ENCODE data around the gene PTPN18.
"Not testable (repeated sequence)": the region's sequence is repeated elsewhere in the genome, so short reads cannot be mapped to it uniquely, and the experiment has no call there.

PTPN18 gene

GRCh38 chr2:130327703-130328527, 27.9 kb upstream of the PTPN18 start:
- Histone ChIP-seq H3K27ac (no peak overlapping the region), H3K4me3 (no peak overlapping the region)
- TF ChIP-seq Cebpa-rat (IDR thresholded peaks at IDR 0.05) = no peak

DNA sequence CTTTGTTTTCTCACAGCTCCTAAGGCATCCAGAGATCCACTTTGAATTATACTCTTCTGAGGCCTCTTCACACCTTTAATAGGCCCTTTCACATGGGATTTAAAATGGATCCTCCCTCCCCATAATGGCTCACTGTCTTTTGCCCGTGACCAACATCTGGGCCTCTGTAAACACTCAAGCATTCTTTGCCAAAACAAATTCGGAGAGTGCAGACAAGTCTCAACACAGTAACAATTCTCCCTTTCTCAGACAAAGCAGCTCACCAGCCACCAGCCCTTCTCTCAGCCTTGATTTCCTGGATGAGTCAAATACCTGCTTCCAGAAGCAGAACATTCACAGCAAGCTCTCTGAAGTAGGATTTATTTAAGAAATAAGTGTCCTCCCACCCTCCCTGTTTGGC, 27.1 kb upstream of the PTPN18 start:
- H3K4me2 ChIP-seq = no peak overlapping the region
- no peak for TF ChIP-seq Cebpa-rat (IDR thresholded peaks at IDR 0.05)
- H3K4me3 ChIP-seq = no peak overlapping the region
- H3K9ac ChIP-seq = no peak overlapping the region
- H3K36me3 ChIP-seq = no peaks in the 10 kb centered on the region
- no peaks in the 10 kb centered on the region; a peak in 1 of 22 replicates for H4K20me1 ChIP-seq
- H3K27me3 ChIP-seq = no peaks in the 10 kb centered on the region
- no peaks in the 10 kb centered on the region for H3K9me3 ChIP-seq (replicated peaks in 1 of 11)
- peaks cover 0 to 3% (median 0%) of the 10 kb centered on the region in 10 experiments; a peak in 1 of 20 replicates for H3K4me1 ChIP-seq
- no peak overlapping the region for H3K27ac ChIP-seq

More at GRCh38 chr2:130327703-130328527, 27.9 kb upstream of the PTPN18 start:
- Histone ChIP-seq H3K9ac (no peak overlapping the region), H3K9me3 (replicated peaks in 1 of 11) (no peaks in the 10 kb centered on the region), H3K4me2 (no peak overlapping the region), H3K27me3 (no peaks in the 10 kb centered on the region), H4K20me1 (no peaks in the 10 kb centered on the region), H3K36me3 (no peaks in the 10 kb centered on the region), H3K4me1 (peaks cover 0 to 3% (median 0%) of the 10 kb centered on the region in 10 experiments; a peak in 1 of 20 replicates)

- H3K27ac ChIP-seq = no peak overlapping the region
- no peak overlapping the region for H3K4me3 ChIP-seq
- peaks cover 0 to 8% (median 7%) of the 10 kb centered on the region in 11 experiments; a peak in 10 of 22 replicates for H3K9me3 ChIP-seq (replicated peaks in 1 of 11)
- TF ChIP-seq Cebpa-rat (IDR thresholded peaks at IDR 0.05) = no peak
- peaks cover 0 to under 1% (median 0%) of the 10 kb centered on the region in 11 experiments; a peak in 2 of 22 replicates for H3K36me3 ChIP-seq
- H3K27me3 ChIP-seq = no peaks in the 10 kb centered on the region
- H3K9ac ChIP-seq = no peak overlapping the region
- peaks cover 0 to 16% (median 4%) of the 10 kb centered on the region in 10 experiments; a peak in 11 of 20 replicates for H3K4me1 ChIP-seq
- H4K20me1 ChIP-seq = no peaks in the 10 kb centered on the region; a peak in 1 of 22 replicates
- peak overlapping the region in 2 of 11 experiments; percentile 15 to 29; a peak in 4 of 22 replicates for H3K4me2 ChIP-seq
Measured at GRCh38 chr2:130332271-130333073, 23.4 kb upstream of the PTPN18 start.

DNA sequence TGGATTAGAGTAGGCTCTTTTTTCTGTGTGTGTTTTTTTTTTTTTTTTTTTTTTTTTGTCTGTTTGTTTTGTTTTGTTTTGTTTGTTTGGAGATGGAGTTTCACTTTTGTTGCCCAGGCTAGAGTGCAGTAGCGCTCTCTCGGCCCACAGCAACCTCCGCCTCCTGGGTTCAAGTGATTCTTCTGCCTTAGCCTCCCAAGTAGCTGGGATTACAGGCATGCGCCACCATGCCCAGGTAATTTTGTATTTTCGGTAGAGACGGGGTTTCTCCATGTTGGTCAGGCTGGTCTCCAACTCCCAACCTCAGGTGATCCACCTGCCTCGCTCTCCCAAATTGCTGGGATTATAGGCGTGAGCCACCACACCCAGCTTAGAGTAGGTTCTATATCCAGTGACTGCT, 22.6 kb upstream of the PTPN18 start:
- H3K9me3 ChIP-seq (replicated peaks in 1 of 11); H3K9ac ChIP-seq; H3K27ac ChIP-seq; H4K20me1 ChIP-seq; H3K4me2 ChIP-seq; H3K36me3 ChIP-seq; H3K27me3 ChIP-seq; H3K4me3 ChIP-seq: not testable (repeated sequence)
- H3K4me1 ChIP-seq = peaks cover 0 to 24% (median 8%) of the 10 kb centered on the region in 10 experiments; a peak in 11 of 20 replicates

GRCh38 chr2:130334026-130334425, 21.8 kb upstream of the PTPN18 start:
- Histone ChIP-seq H3K27ac (no peak overlapping the region), H3K9ac (no peak overlapping the region), H3K9me3 (replicated peaks in 1 of 11) (peaks cover 0 to 8% (median 7%) of the 10 kb centered on the region in 11 experiments; a peak in 10 of 22 replicates), H3K27me3 (no peaks in the 10 kb centered on the region), H3K4me2 (no peak overlapping the region), H3K36me3 (peaks cover 7 to 16% (median 13%) of the 10 kb centered on the region in 11 experiments; a peak in 21 of 22 replicates), H4K20me1 (no peaks in the 10 kb centered on the region; a peak in 1 of 22 replicates), H3K4me3 (no peak overlapping the region), H3K4me1 (peaks cover 0 to 30% (median 8%) of the 10 kb centered on the region in 10 experiments; a peak in 11 of 20 replicates)
- no peak for TF ChIP-seq Cebpa-rat (IDR thresholded peaks at IDR 0.05)

- peaks cover 0 to 38% (median 8%) of the 10 kb centered on the region in 10 experiments; a peak in 14 of 20 replicates for H3K4me1 ChIP-seq
- H3K9me3 ChIP-seq (replicated peaks in 1 of 11) = peaks cover 0 to 8% (median 7%) of the 10 kb centered on the region in 11 experiments; a peak in 10 of 22 replicates
- H4K20me1 ChIP-seq = no peaks in the 10 kb centered on the region; a peak in 1 of 22 replicates
- H3K9ac ChIP-seq = no peak overlapping the region
- no peak overlapping the region for H3K27ac ChIP-seq
- no peak overlapping the region for H3K4me3 ChIP-seq
- no peak overlapping the region for H3K4me2 ChIP-seq
- H3K36me3 ChIP-seq = peaks cover 16 to 28% (median 23%) of the 10 kb centered on the region in 11 experiments; a peak in 21 of 22 replicates
- H3K27me3 ChIP-seq = no peaks in the 10 kb centered on the region
- TF ChIP-seq Cebpa-rat (IDR thresholded peaks at IDR 0.05) = no peak
Measured at GRCh38 chr2:130335226-130335625, 20.6 kb upstream of the PTPN18 start.

DNA sequence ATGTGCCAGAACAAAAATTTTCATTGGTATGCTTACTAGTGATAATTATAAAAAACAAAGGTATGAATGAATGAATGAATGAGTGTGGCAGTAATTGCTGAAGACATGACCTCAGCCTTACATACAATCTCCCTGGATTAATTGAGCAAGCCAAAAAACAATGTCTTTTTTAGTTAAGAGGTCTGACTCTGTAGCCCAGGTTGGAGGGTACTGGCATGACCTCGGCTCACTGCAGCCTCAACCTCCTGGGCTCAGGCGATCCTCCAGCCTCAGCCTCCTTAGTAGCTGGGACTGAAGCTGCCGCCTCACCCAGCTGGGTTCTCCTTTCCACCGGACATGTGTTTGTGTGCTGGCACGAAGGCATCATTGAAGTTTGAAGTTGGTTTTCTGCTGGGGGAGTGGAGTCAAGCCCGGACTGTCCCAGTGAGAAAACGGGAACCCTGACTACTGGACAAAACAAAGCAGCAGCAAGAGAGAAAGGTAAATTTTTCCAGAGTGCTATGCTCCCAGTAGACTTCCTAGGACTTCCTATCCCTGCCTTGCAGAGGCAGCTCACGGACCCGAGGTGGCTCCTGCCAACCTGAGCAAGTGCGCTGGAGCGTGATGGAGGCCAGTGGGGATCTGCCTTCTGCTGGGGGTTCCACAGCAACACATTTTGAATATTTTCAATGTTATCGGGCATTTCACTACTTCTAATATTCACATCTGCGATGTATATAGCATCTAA, 19.5 kb upstream of the PTPN18 start:
- Histone ChIP-seq H4K20me1 (no peaks in the 10 kb centered on the region; a peak in 1 of 22 replicates), H3K4me2 (peak overlapping the region in 5 of 11 experiments; percentile 3 to 50 (median 32); a peak in 7 of 22 replicates), H3K9ac (no peak overlapping the region), H3K27ac (no peak overlapping the region), H3K36me3 (peaks cover 16 to 33% (median 26%) of the 10 kb centered on the region in 11 experiments; a peak in 21 of 22 replicates), H3K4me3 (no peak overlapping the region), H3K9me3 (replicated peaks in 1 of 11) (peaks cover 0 to 8% (median 7%) of the 10 kb centered on the region in 11 experiments; a peak in 10 of 22 replicates), H3K27me3 (no peaks in the 10 kb centered on the region), H3K4me1 (peaks cover 9 to 49% (median 18%) of the 10 kb centered on the region in 10 experiments)
- no peak for TF ChIP-seq Cebpa-rat (IDR thresholded peaks at IDR 0.05)

Data from BLaER1 treated with 17β-estradiol and CSF1 and Interleukin-3, amounts not matched to agents 10 nM and 100 nM (cell line).